Uterus (tissue), 4 donors: ENCODE measurements around the gene ARHGEF17. TPM values are rescaled to one million over a fixed set of nuclear protein-coding genes. Genes with fewer than 3 reads are reported as not detected.

Source experiments
- DNase-seq, 2 donors: peaks; one replicate each; pipeline ENCODE4 v3.0.0-alpha.2; 2019 to 2020
- H3K27ac ChIP-seq, 2 donors: fragments of 200-600 bp; sonication (generic); 1 replicate in 1 of 2; 2 replicates in 1 of 2; pipeline ENCODE4 v1.5.1; 2016 to 2018
- H3K27me3 ChIP-seq, 2 donors: fragments of 200-600 bp; sonication (generic); one replicate each; pipeline ENCODE4 v1.5.1; 2018 to 2019; ENCODE audit warnings: control low read depth in 1 of 2
- H3K36me3 ChIP-seq, 2 donors: fragments of 200-600 bp; sonication (generic); one replicate each; pipeline ENCODE4 v1.5.1; 2019; ENCODE audit warnings: control low read depth in 1 of 2
- H3K4me1 ChIP-seq, 2 donors: fragments of 200-600 bp; sonication (generic); one replicate each; pipeline ENCODE4 v1.5.1; 2018 to 2019; ENCODE audit warnings: control low read depth in 1 of 2
- H3K4me3 ChIP-seq, 2 donors: fragments of 200-600 bp; sonication (generic); 1 replicate in 1 of 2; 2 replicates in 1 of 2; pipeline ENCODE4 v1.5.1; 2018 to 2019; ENCODE audit warnings: mild to moderate bottlenecking in 1 of 2
- H3K9me3 ChIP-seq, 2 donors: fragments of 200-600 bp; sonication (generic); one replicate each; pipeline ENCODE4 v1.5.1; 2019; ENCODE audit warnings: control low read depth in 1 of 2
- POLR2A ChIP-seq, 2 donors: fragments of 450-650 bp; IDR thresholded peaks; one replicate each; pipeline ENCODE4 v1.6.1; 2016; ENCODE audit warnings: antibody characterized with exemption in 2 of 2, mild to moderate bottlenecking in 1 of 2, moderate library complexity in 1 of 2
- intact Hi-C: fragments of 100-400 bp; cut with DNase I; formaldehyde crosslinking; loops from one replicate; pipeline ENCODE4 v1.15.1; 2023; ENCODE audit warnings: low total_unique reads
- total RNA-seq, 4 donors: library from RNA; depleted of rRNA in 3 of 4; stranded (reverse); fragments of >200 nt in 3 of 4; gene quantifications; one replicate each; pipeline versions ENCODE4 v1.1.0 to v1.2.4, GENCODE V29; 2014 to 2023
- TF ChIP-seq, protein P1 (sequence below), 4 experiments: fragments of 200-600 bp in 2 of 4; fragments of 450-650 bp in 2 of 4; sonication (generic) in 2 of 4; IDR thresholded peaks; one replicate each; pipeline ENCODE4 v1.5.1; 2016 to 2019; ENCODE audit warnings: antibody characterized with exemption in 4 of 4, mild to moderate bottlenecking in 2 of 4, moderate library complexity in 1 of 4
- donor health status: DM: yes; HTN: yes; CAD: no.

Gene ARHGEF17
- total RNA-seq, 4 donors from 2014 or later, result 17.9 to 174 (median 58.6) TPM

DNA sequence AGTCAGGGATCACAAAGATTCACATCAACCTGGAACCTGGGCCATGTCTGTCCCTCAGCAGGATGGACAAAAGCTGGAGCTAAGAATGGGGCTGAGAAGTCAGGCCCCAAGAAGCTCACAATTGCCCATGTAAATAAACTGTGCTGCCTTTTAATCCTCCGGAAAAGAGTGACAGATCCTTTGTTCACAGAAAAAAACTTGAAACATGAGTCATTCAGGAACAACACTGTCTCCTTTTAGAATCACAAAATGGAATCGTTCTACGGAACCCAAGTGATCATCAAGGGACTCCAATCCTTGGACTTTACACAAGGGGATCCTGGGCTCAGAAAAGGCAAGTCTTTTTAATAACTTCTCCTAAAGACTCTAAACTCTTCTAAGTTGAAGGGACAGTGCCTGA lies 104.2 kb downstream of the ARHGEF17 start:
- intact Hi-C loops, result no loop called here
- no peaks in the 10 kb centered on the region for H3K36me3 ChIP-seq
- no peak for TF ChIP-seq POLR2A (IDR thresholded peaks at IDR 0.05)
- TF ChIP-seq, protein P1, sequence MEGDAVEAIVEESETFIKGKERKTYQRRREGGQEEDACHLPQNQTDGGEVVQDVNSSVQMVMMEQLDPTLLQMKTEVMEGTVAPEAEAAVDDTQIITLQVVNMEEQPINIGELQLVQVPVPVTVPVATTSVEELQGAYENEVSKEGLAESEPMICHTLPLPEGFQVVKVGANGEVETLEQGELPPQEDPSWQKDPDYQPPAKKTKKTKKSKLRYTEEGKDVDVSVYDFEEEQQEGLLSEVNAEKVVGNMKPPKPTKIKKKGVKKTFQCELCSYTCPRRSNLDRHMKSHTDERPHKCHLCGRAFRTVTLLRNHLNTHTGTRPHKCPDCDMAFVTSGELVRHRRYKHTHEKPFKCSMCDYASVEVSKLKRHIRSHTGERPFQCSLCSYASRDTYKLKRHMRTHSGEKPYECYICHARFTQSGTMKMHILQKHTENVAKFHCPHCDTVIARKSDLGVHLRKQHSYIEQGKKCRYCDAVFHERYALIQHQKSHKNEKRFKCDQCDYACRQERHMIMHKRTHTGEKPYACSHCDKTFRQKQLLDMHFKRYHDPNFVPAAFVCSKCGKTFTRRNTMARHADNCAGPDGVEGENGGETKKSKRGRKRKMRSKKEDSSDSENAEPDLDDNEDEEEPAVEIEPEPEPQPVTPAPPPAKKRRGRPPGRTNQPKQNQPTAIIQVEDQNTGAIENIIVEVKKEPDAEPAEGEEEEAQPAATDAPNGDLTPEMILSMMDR (IDR thresholded peaks at IDR 0.05), result no peak
- no peak for DNase-seq
- no peaks in the 10 kb centered on the region for H3K9me3 ChIP-seq
- no peaks in the 10 kb centered on the region for H3K27me3 ChIP-seq
- no peak overlapping the region for H3K27ac ChIP-seq
- no peaks in the 10 kb centered on the region for H3K4me1 ChIP-seq
- H3K4me3 ChIP-seq, result no peak overlapping the region

GRCh38 chr11:73413256-73413655 lies 105.2 kb downstream of the ARHGEF17 start:
- DNase-seq, result no peak
- no peak for TF ChIP-seq POLR2A (IDR thresholded peaks at IDR 0.05)
- TF ChIP-seq, protein P1 (IDR thresholded peaks at IDR 0.05), result no peak
- Histone ChIP-seq H3K9me3 (no peaks in the 10 kb centered on the region), H3K27me3 (no peaks in the 10 kb centered on the region), H3K36me3 (no peaks in the 10 kb centered on the region), H3K4me3 (no peak overlapping the region), H3K27ac (peak overlapping the region in 1 of 2 donors; percentile 8), H3K4me1 (no peaks in the 10 kb centered on the region)
- intact Hi-C loops, result no loop called here

DNA sequence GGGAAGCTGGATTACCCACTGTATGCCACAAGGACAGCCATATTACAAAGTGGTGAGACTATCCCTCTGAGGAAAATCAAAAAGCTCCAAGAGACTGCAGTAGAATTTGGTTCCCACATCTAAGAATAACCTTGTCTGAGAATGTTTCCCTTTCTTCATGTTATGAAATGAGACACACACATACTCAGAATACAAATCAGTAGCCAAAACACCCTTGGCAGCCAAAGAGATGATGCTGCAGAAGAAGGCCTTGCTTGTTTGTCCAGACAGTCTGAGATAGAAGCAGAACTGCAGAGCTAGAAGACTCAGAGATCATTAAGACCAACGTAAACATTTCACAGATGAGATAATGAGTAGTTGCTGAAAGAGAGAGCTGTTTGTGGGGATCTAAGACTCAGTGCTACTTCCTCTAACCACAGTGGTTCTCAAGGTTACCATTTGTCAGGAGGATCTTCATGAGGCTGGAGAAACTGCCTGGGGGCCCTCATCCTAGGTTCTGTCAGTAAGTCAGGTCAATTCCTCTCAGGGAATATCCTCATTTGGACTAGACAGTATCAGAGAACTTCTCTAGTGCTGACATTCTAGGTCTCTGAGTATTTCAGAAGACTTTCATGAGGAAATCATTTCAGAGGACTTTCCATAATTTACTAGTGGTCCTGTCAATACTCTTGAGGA lies 107.0 kb downstream of the ARHGEF17 start:
- no peaks in the 10 kb centered on the region for H3K4me1 ChIP-seq
- intact Hi-C loops, result no loop called here
- peak overlapping the region; percentile 38 to 42 for H3K27ac ChIP-seq
- no peaks in the 10 kb centered on the region for H3K36me3 ChIP-seq
- H3K9me3 ChIP-seq, result no peaks in the 10 kb centered on the region
- TF ChIP-seq, protein P1 (IDR thresholded peaks at IDR 0.05), result no peak
- no peak for TF ChIP-seq POLR2A (IDR thresholded peaks at IDR 0.05)
- no peaks in the 10 kb centered on the region for H3K27me3 ChIP-seq
- no peak overlapping the region for H3K4me3 ChIP-seq
- no peak for DNase-seq

DNA sequence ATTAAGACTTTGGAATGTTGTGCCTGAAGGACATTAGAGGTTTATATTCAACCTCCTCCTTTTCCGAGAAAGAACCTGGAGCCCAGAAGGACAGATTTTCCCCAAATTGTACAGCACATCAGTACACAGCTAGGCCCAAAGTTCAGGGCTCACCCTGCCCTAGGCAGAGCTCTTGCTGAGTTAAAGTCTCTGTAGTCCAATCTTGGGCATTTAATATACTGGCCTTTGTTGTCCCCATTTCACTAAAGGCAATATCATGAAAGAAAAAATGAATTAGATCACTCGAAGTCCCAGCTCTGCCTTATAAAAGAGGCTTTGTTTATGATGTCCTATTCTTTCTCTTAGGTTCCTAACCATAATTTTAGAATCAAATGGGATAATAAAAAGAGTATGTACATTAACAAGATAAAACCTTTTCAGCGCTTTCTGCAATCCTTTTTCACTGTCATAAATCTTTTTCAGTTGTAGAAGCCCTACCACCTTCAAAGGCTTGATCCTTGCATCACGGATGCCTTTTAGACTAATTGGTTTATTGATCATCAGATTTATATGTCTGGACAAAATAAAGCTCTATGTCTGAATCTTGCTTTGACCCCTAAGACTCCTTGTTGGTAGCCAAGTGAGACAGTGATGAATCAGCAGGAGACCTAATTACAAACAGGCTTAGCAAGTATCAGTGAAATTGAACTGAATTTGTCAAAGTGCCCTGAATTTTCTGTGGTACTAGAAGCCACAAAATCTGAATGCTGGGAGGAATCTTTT lies 108.0 kb downstream of the ARHGEF17 start:
- Histone ChIP-seq H3K9me3 (no peaks in the 10 kb centered on the region), H3K36me3 (no peaks in the 10 kb centered on the region), H3K4me3 (no peak overlapping the region), H3K27ac (no peak overlapping the region), H3K27me3 (no peaks in the 10 kb centered on the region), H3K4me1 (no peaks in the 10 kb centered on the region)
- no peak for DNase-seq
- TF ChIP-seq POLR2A (IDR thresholded peaks at IDR 0.05), result no peak
- TF ChIP-seq, protein P1 (IDR thresholded peaks at IDR 0.05), result no peak
- intact Hi-C loops, result no loop called here

DNA sequence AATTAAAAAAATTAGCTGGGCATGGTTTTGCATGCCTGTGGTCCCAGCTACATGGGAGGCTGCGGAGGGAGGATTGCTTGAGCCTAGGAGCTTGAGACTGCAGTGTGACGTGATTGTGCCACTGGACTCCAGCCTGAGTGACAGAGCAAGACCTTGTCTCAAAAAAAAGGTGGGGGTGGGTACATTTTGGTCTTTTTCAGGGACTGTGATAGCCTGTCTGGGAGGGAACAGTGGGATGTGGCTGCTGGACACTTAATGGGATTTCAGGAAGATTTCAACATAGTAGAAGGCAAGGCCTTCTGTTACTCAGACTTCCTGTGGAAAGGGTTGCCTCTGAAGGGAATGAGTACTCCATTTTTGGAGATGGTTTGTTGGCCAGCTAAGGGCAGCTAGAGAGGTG lies 108.7 kb downstream of the ARHGEF17 start:
- intact Hi-C loops, result no loop called here
- H3K4me3 ChIP-seq, result no peak overlapping the region
- no peaks in the 10 kb centered on the region for H3K4me1 ChIP-seq
- no peaks in the 10 kb centered on the region for H3K9me3 ChIP-seq
- TF ChIP-seq, protein P1 (IDR thresholded peaks at IDR 0.05), result no peak
- no peak for TF ChIP-seq POLR2A (IDR thresholded peaks at IDR 0.05)
- no peaks in the 10 kb centered on the region for H3K36me3 ChIP-seq
- H3K27ac ChIP-seq, result no peak overlapping the region
- no peaks in the 10 kb centered on the region for H3K27me3 ChIP-seq
- no peak for DNase-seq
